Left ventricle myocardium superior (tissue), 1 donor: Measurements from ENCODE around the gene AIRE. TPM values are rescaled to one million over a fixed set of nuclear protein-coding genes. Genes with fewer than 3 reads are reported as not detected.

Experiments used
- total RNA-seq: library from RNA; stranded (reverse); fragmentation: NEBNext Ultra II Directional; extraction: Animal tissue kit (Norgen Biotek cat#: 25700); gene quantifications from one replicate; pipeline ENCODE4 v1.2.1, GENCODE V29; 2021
- donor health status: DM: no; HTN: yes; CAD: no; lungs with severe emphysema.

Gene AIRE
- total RNA-seq, 1 donor from 2014 or later = not detected

Other genes starting within 250 kb of the AIRE start
- gene PWP2, start 178.5 kb upstream of the AIRE start, total RNA-seq = 8.7 TPM
- 141 TPM for gene GATD3, start 152.2 kb upstream of the AIRE start, total RNA-seq
- gene ICOSLG, start 44.9 kb upstream of the AIRE start, total RNA-seq = 4.4 TPM
- not detected for gene DNMT3L, start 24.0 kb upstream of the AIRE start, total RNA-seq
- gene PFKL, start 14.2 kb downstream of the AIRE start, total RNA-seq = 46.1 TPM
- gene CFAP410, start 53.5 kb downstream of the AIRE start, total RNA-seq = 14.9 TPM
- 1.5 TPM for gene TRPM2, start 67.7 kb downstream of the AIRE start, total RNA-seq
- gene LRRC3, start 169.6 kb downstream of the AIRE start, total RNA-seq = 2.1 TPM